ENCODE data around the gene ATF7IP2.
"Not testable (repeated sequence)": the region's sequence is repeated elsewhere in the genome, so short reads cannot be mapped to it uniquely, and the experiment has no call there.

The ATF7IP2 gene

DNA sequence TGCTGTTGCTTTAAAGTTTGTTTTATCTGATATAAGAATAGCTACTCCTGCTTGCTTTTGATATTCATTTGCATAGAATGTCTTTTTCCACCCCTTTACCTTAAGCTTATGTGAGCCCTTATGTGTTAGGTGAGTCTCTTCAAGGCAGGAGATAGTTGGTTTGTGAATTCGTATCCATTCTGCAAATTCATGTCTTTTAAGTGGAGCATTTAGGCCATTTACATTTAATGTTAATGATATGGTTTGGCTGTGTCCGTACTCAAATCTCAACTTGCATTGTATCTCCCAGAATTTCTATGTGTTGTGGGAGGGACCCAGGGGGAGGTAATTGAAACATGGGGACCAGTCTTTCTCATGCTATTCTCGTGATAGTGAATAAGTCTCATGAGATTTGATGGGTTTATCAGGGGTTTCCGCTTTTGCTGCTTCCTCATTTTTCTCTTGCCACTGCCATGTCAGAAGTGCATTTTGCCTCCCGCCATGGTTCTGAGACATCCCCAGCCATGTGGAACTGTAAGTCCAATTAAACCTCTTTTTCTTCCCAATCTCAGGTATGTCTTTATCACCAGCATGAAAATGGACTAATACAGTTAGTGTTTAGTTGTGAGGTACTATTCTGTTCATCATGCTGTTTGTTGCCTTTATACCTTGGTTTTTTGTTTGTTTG lies 27.2 kb downstream of the ATF7IP2 start:
- ChIA-PET CTCF (no interaction called here), POLR2A (no interaction called here)
- no peak for TF ChIP-seq TARDBP (IDR thresholded peaks at IDR 0.05)
- no peak for TF ChIP-seq BHLHE40 (IDR thresholded peaks at IDR 0.05; ENCODE audit: borderline replicate concordance)
- TF ChIP-seq PKNOX1 (IDR thresholded peaks at IDR 0.05), result no peak
- no peak for TF ChIP-seq FOXK2 (IDR thresholded peaks at IDR 0.05)
- TF ChIP-seq ELF4 (IDR thresholded peaks at IDR 0.05), result no peak
- TF ChIP-seq NFRKB (IDR thresholded peaks at IDR 0.05), result no peak
- TF ChIP-seq CTBP1 (IDR thresholded peaks at IDR 0.05; ENCODE audit: borderline replicate concordance), result no peak
- TF ChIP-seq ARNT (IDR thresholded peaks at IDR 0.05), result no peak
- no peak for TF ChIP-seq FOXM1 (IDR thresholded peaks at IDR 0.05; ENCODE audit: borderline replicate concordance)
- TF ChIP-seq ZNF384 (IDR thresholded peaks at IDR 0.05), result no peak
- TF ChIP-seq SP1 (IDR thresholded peaks at IDR 0.05), result no peak
- TF ChIP-seq L3MBTL2 (conservative IDR thresholded peaks at IDR 0.05), result no peak
- no peak for TF ChIP-seq SUZ12 (IDR thresholded peaks at IDR 0.05)
- TF ChIP-seq FOXA1 (IDR thresholded peaks at IDR 0.05), result no peak
- no peak for TF ChIP-seq LEF1 (IDR thresholded peaks at IDR 0.05; ENCODE audit: borderline replicate concordance)
- no peak for TF ChIP-seq HDGF (IDR thresholded peaks at IDR 0.05; ENCODE audit: borderline replicate concordance)
- DNase-seq (ENCODE audit: extremely low spot score), result no peak

DNA sequence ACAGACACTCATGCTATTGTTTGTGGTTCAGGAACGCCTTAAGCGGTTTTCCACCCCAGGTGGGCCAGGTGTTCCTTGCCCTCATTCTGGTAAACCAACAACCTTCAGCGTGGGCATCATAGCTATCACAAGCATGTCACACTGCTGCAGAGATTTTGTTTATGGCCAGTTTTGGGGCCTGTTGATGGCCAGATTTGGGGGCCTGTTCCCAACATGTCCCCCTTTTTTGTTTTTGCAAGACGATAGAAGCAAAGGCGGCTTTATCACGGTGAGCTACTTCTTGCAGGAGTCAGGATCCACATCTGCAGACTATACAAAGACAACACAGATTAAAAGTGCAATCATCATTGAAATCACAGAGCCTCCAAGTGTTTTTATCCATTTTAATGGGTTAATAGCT lies 32.3 kb downstream of the ATF7IP2 start:
- CTCF ChIA-PET; DNase-seq (ENCODE audit: extremely low spot score); POLR2A ChIA-PET: not testable (repeated sequence)

DNA sequence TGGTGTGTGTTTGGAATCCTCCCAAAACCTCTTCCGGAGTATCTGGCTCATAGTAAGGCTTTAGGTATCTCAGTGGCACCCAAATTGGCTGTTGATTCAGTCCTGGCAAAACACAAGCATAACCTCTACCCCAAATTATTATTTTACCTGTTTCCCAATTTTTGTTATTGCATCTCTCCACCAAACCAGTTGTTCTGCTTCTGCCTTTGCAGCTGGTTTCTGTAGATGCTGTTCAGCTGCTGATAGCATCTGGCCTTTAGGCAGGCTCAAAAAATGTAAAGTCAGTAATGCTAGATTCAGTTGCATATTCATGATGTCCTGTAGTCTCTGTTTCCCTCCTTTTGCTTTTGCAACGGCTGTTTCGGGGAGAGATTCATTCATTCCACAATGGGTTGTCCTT lies 33.8 kb downstream of the ATF7IP2 start:
- CTCF ChIA-PET, result no interaction called here
- POLR2A ChIA-PET, result no interaction called here
- no peak for TF ChIP-seq CTBP1 (IDR thresholded peaks at IDR 0.05; ENCODE audit: borderline replicate concordance)
- TF ChIP-seq ZNF384 (IDR thresholded peaks at IDR 0.05), result no peak
- no peak for TF ChIP-seq SP1 (IDR thresholded peaks at IDR 0.05)
- TF ChIP-seq TARDBP (IDR thresholded peaks at IDR 0.05), result no peak
- no peak for TF ChIP-seq SUZ12 (IDR thresholded peaks at IDR 0.05)
- no peak for TF ChIP-seq PKNOX1 (IDR thresholded peaks at IDR 0.05)
- no peak for TF ChIP-seq LEF1 (IDR thresholded peaks at IDR 0.05; ENCODE audit: borderline replicate concordance)
- TF ChIP-seq FOXK2 (IDR thresholded peaks at IDR 0.05), result no peak
- TF ChIP-seq ARNT (IDR thresholded peaks at IDR 0.05), result no peak
- TF ChIP-seq FOXA1 (IDR thresholded peaks at IDR 0.05), result no peak
- DNase-seq (ENCODE audit: extremely low spot score), result no peak

- ChIA-PET CTCF (no interaction called here), POLR2A (no interaction called here)
- DNase-seq (ENCODE audit: extremely low spot score), result no peak
- TF ChIP-seq HDGF (IDR thresholded peaks at IDR 0.05; ENCODE audit: borderline replicate concordance) (no peak), BHLHE40 (IDR thresholded peaks at IDR 0.05; ENCODE audit: borderline replicate concordance) (no peak), NFRKB (IDR thresholded peaks at IDR 0.05) (no peak), FOXM1 (IDR thresholded peaks at IDR 0.05; ENCODE audit: borderline replicate concordance) (no peak), CTBP1 (IDR thresholded peaks at IDR 0.05; ENCODE audit: borderline replicate concordance) (no peak), LEF1 (IDR thresholded peaks at IDR 0.05; ENCODE audit: borderline replicate concordance) (no peak), ZNF384 (IDR thresholded peaks at IDR 0.05) (no peak), SP1 (IDR thresholded peaks at IDR 0.05) (no peak), SUZ12 (IDR thresholded peaks at IDR 0.05) (no peak), FOXK2 (IDR thresholded peaks at IDR 0.05) (no peak), ARNT (IDR thresholded peaks at IDR 0.05) (no peak), L3MBTL2 (conservative IDR thresholded peaks at IDR 0.05) (no peak), FOXA1 (IDR thresholded peaks at IDR 0.05) (no peak), ELF4 (IDR thresholded peaks at IDR 0.05) (no peak), TARDBP (IDR thresholded peaks at IDR 0.05) (no peak), PKNOX1 (IDR thresholded peaks at IDR 0.05) (no peak)
Measured at GRCh38 chr16:10421596-10421995, 35.7 kb downstream of the ATF7IP2 start.

GRCh38 chr16:10428433-10429168 lies 42.7 kb downstream of the ATF7IP2 start:
- no peak for TF ChIP-seq SP1 (IDR thresholded peaks at IDR 0.05)
- no peak for TF ChIP-seq ZNF384 (IDR thresholded peaks at IDR 0.05)
- TF ChIP-seq BHLHE40 (IDR thresholded peaks at IDR 0.05; ENCODE audit: borderline replicate concordance), result no peak
- TF ChIP-seq FOXA1 (IDR thresholded peaks at IDR 0.05), result no peak
- TF ChIP-seq CTBP1 (IDR thresholded peaks at IDR 0.05; ENCODE audit: borderline replicate concordance), result no peak
- TF ChIP-seq ELF4 (IDR thresholded peaks at IDR 0.05), result no peak
- no peak for TF ChIP-seq PKNOX1 (IDR thresholded peaks at IDR 0.05)
- TF ChIP-seq TARDBP (IDR thresholded peaks at IDR 0.05), result no peak
- no peak for TF ChIP-seq FOXK2 (IDR thresholded peaks at IDR 0.05)
- no peak for TF ChIP-seq LEF1 (IDR thresholded peaks at IDR 0.05; ENCODE audit: borderline replicate concordance)
- no peak for TF ChIP-seq ARNT (IDR thresholded peaks at IDR 0.05)
- no peak for TF ChIP-seq NFRKB (IDR thresholded peaks at IDR 0.05)
- no peak for TF ChIP-seq HDGF (IDR thresholded peaks at IDR 0.05; ENCODE audit: borderline replicate concordance)
- no peak for TF ChIP-seq FOXM1 (IDR thresholded peaks at IDR 0.05; ENCODE audit: borderline replicate concordance)
- no peak for TF ChIP-seq L3MBTL2 (conservative IDR thresholded peaks at IDR 0.05)
- ChIA-PET POLR2A (no interaction called here), CTCF (interaction anchor here (0.5 to 0.6 kb wide), 2 partner anchors 23 to 217 kb away, joined by 3 read pairs; no protein-coding TSS in a partner anchor)
- DNase-seq (ENCODE audit: extremely low spot score), result no peak

DNA sequence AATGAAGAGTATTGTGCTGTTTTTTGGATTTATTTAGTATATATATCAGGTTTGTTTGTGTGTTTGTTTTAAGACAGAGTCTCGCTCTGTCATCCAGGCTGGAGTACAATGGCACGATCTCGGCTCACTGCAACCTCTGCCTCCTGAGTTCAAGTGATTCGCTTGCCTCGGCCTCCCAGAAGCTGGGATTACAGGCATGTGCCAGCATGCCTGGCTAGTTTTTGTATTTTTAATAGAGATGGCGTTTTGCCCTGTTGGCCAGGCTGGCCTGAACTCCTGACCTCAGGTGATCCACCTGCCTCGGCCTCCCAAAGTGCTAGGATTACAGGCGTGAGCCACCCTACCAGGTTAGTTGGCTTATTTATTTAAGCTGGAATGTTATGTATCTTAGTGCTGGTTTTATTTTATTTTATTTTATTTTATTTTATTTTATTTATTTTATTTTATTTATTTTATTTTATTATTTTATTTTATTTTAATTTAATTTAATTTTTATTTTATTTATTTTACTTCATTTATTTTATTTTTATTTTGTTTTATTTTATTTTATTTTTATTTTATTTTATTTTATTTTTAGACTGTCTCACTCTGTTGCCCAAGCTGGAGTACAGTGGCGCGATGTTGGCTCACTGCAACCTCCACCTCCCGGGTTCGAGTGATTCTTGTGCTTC lies 43.6 kb downstream of the ATF7IP2 start:
- POLR2A ChIA-PET; CTCF ChIA-PET; DNase-seq (ENCODE audit: extremely low spot score): not testable (repeated sequence)

Measured in HEK293T (cell line).